Panc1 (cell line): ENCODE measurements around the gene G6PC3. TPM values are rescaled to one million over a fixed set of nuclear protein-coding genes. Genes with fewer than 3 reads are reported as not detected.

Source experiments
- ATAC-seq: fragments of 200-7000 bp; cut with Tn5 transposase; 2 replicates; pipeline ENCODE4 v1.9.1; 2020; ENCODE audit warnings: mild to moderate bottlenecking, moderate library complexity
- BruUV-seq: library from RNA; stranded (reverse); fragments of 400-500 nt; replicated peaks from 2 replicates; lab custom pipeline; 2021; lab: Mats Ljungman, UMichigan
- CTCF ChIA-PET: fragments of 300-600 bp; sonication (Branson Sonifier 250); formaldehyde crosslinking; loops from one replicate; lab custom pipeline; 2022; ENCODE audit warnings: antibody characterized with exemption; lab: Charles Lee
- POLR2A ChIA-PET: fragments of 300-600 bp; sonication (Branson Sonifier 250); formaldehyde crosslinking; loops from one replicate; lab custom pipeline; 2022; ENCODE audit warnings: antibody characterized with exemption; lab: Charles Lee
- DNase-seq: peaks from one replicate; pipeline ENCODE4 v3.0.0-alpha.2; 2010; ENCODE audit warnings: low read depth, low spot score
- H3K27ac ChIP-seq: 2 replicates; pipeline ENCODE4 v1.5.1; 2011; ENCODE audit warnings: mild to moderate bottlenecking, low read length, inconsistent platforms
- H3K27me3 ChIP-seq: fragments of 200-500 bp; sonication (Bioruptor generic); 2 replicates; pipeline ENCODE4 v1.6.0; 2014; ENCODE audit warnings: low read length, inconsistent platforms; ENCODE audit not compliant: control insufficient read depth, insufficient read depth
- H3K36me3 ChIP-seq: fragments of 200-500 bp; sonication (Bioruptor generic); 2 replicates; pipeline ENCODE4 v1.5.1; 2014; ENCODE audit warnings: inconsistent platforms, mild to moderate bottlenecking, low read length, moderate library complexity; ENCODE audit not compliant: control insufficient read depth, insufficient read depth
- H3K4me1 ChIP-seq: 2 replicates; pipeline ENCODE4 v1.5.1; 2011; ENCODE audit warnings: inconsistent platforms, mild to moderate bottlenecking, low read length, moderate library complexity; ENCODE audit not compliant: control insufficient read depth, insufficient read depth
- H3K4me3 ChIP-seq, 2 experiments: 2 replicates each; pipeline ENCODE4 v1.5.1; 2011 to 2012; ENCODE audit warnings: low read depth in 2 of 2, low read length in 2 of 2, mild to moderate bottlenecking in 2 of 2, inconsistent platforms in 1 of 2, moderate library complexity in 1 of 2
- H3K9me3 ChIP-seq: fragments of 200-500 bp; sonication (Bioruptor generic); 2 replicates; pipeline ENCODE4 v1.5.1; 2014; ENCODE audit warnings: low read depth, mild to moderate bottlenecking, inconsistent platforms, low read length, moderate library complexity; ENCODE audit not compliant: control insufficient read depth, insufficient read depth
- POLR2AphosphoS5 ChIP-seq: IDR thresholded peaks from 2 replicates; pipeline ENCODE4 v1.6.1; 2012; ENCODE audit warnings: mild to moderate bottlenecking, low read depth, low read length, moderate library complexity
- REST ChIP-seq, 2 experiments: IDR thresholded peaks; 2 replicates each; pipeline ENCODE4 v1.6.1; 2011 to 2012; ENCODE audit warnings: low read depth in 2 of 2, control low read depth in 1 of 2, low read length in 1 of 2, mild to moderate bottlenecking in 1 of 2, moderate library complexity in 1 of 2; ENCODE audit not compliant: insufficient read depth in 1 of 2
- SIN3A ChIP-seq: IDR thresholded peaks from 2 replicates; pipeline ENCODE4 v1.6.1; 2012; ENCODE audit warnings: low read depth, mild to moderate bottlenecking, low read length, moderate library complexity, borderline replicate concordance; ENCODE audit not compliant: insufficient read depth
- TCF7L2 ChIP-seq: IDR thresholded peaks from 2 replicates; pipeline ENCODE4 v1.6.1; 2011; ENCODE audit warnings: mild to moderate bottlenecking, low read depth, low read length, inconsistent platforms
- in situ Hi-C: cut with HindIII; loops from 2 replicates; pipeline ENCODE4 v1.10.0; 2016; ENCODE audit warnings: low sequenced_read_pairs, low pct_unique_long_range_greater_than_20kb
- intact Hi-C: fragments of 100-400 bp; cut with micrococcal nuclease; formaldehyde crosslinking; loops from one replicate; pipeline ENCODE4 v1.10.0; 2022; ENCODE audit not compliant: unreplicated experiment
- total RNA-seq: library from RNA; stranded (reverse); gene quantifications from one replicate; pipeline ENCODE4 v1.2.1, GENCODE V29; 2021; ENCODE audit not compliant: unreplicated experiment
- TF ChIP-seq, protein P1 (sequence below): fragments of 450-650 bp; IDR thresholded peaks from 2 replicates; pipeline ENCODE4 v1.5.1; 2017; ENCODE audit warnings: mild to moderate bottlenecking

G6PC3 gene
- total RNA-seq, 1 experiment from 2014 or later = 42.7 TPM

DNA sequence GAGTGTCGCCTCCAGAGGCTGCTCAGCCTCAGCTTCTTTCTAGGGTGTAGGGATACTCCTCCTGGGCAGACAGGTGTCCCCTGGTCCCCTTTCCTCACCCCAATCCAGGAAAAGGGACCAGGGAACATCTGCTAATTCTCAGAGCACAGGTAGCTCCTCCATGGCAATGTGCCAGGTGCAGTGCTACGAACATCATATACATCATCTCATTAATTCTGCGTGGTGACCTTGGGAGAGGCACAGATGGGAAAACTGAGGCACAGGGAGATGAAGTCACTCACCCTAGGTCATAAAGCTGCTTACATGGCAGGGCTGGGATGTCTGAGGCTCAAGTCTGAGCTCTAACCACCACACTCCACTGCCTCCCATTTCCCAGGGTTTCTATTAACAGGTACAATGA lies 41.2 kb downstream of the G6PC3 start:
- H3K9me3 ChIP-seq = no peaks in the 10 kb centered on the region
- no TSS peak for BruUV-seq
- no peak for ATAC-seq
- no peak for DNase-seq
- in situ Hi-C loops (no loop called here), intact Hi-C loops (no loop called here)
- no peak overlapping the region for H3K4me3 ChIP-seq
- peaks cover 28% of the 10 kb centered on the region for H3K4me1 ChIP-seq
- no peak overlapping the region for H3K27ac ChIP-seq
- H3K36me3 ChIP-seq = no peaks in the 10 kb centered on the region
- CTCF ChIA-PET = interaction anchor here (0.5 to 1.4 kb wide), 2 partner anchors 38 to 57 kb away, joined by 3 to 4 read pairs; no protein-coding TSS in a partner anchor
- H3K27me3 ChIP-seq = no peaks in the 10 kb centered on the region
- TF ChIP-seq SIN3A (no peak), REST (IDR thresholded peaks at IDR 0.05; ENCODE audit: insufficient read depth in 1 of 2, low read depth in 2 of 2, low read length in 1 of 2) (no peak), POLR2AphosphoS5 (no peak), TCF7L2 (no peak)
- TF ChIP-seq, protein P1, sequence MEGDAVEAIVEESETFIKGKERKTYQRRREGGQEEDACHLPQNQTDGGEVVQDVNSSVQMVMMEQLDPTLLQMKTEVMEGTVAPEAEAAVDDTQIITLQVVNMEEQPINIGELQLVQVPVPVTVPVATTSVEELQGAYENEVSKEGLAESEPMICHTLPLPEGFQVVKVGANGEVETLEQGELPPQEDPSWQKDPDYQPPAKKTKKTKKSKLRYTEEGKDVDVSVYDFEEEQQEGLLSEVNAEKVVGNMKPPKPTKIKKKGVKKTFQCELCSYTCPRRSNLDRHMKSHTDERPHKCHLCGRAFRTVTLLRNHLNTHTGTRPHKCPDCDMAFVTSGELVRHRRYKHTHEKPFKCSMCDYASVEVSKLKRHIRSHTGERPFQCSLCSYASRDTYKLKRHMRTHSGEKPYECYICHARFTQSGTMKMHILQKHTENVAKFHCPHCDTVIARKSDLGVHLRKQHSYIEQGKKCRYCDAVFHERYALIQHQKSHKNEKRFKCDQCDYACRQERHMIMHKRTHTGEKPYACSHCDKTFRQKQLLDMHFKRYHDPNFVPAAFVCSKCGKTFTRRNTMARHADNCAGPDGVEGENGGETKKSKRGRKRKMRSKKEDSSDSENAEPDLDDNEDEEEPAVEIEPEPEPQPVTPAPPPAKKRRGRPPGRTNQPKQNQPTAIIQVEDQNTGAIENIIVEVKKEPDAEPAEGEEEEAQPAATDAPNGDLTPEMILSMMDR = no peak
- POLR2A ChIA-PET = interaction anchor here (0.6 kb wide), 1 partner anchor 18 kb away, joined by 5 read pairs; no protein-coding TSS in a partner anchor

DNA sequence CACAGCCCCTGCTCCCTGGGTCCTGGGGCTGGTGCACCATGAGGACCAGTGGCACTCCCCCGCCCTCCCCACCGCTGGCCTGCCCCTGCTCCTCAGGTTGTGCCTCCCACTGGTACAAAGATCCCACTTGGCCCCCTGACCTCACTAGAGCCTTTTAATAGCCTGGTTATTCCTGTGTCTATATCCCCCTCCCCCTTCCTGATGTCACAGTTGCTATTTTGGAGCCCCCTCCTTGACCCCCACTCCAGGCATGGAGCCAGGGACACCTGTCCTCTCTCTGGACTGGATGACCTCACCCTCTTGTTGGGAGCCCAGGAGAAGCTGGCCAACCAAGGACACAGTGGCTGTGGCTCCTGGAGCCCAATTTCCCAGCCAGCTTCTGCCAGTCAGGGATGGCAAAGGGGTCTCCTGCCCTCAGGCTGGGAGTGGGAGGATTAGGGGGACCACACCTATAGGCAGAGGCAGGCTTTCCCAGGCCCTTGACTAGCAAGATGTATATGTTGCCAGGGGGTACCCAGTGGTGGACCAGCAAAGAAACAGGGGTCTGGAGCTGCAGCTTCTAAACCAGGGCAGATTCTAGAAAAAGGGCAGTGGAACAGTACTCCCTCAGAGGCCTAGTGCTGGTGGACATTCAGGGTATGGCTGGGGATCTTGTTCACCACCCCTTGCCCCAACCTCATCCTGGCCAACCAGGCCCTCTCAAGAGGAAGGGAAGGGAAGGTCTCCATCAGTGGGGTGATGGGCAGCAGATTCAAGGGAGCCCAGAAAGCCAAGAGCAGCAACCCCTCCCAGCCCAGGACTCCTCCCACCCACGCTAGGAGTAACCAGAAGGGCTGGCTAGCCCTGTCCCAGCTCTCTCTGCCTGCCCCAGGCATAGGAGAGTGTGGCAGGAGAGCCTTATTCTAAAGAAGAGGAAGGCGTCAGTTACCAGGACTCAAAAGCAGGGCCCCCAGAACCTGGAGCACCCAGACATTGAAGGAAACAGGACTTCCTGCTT lies 42.0 kb downstream of the G6PC3 start:
- in situ Hi-C loops = no loop called here
- no peak overlapping the region for H3K27ac ChIP-seq

More for the DNA sequence above, 42.0 kb downstream of the G6PC3 start:
- ATAC-seq (no peak), DNase-seq (no peak)
- H3K27me3 ChIP-seq = no peaks in the 10 kb centered on the region
- no TSS peak for BruUV-seq
- H3K9me3 ChIP-seq = no peaks in the 10 kb centered on the region
- TF ChIP-seq, protein P1 = no peak
- TF ChIP-seq TCF7L2 (no peak), REST (IDR thresholded peaks at IDR 0.05; ENCODE audit: insufficient read depth in 1 of 2, low read depth in 2 of 2, low read length in 1 of 2) (no peak), POLR2AphosphoS5 (no peak), SIN3A (no peak)
- CTCF ChIA-PET = interaction anchor here (0.5 to 0.7 kb wide), 4 partner anchors 27 to 63 kb away, joined by 4 to 15 read pairs (median 4); no protein-coding TSS in a partner anchor
- H3K4me1 ChIP-seq = peaks cover 28% of the 10 kb centered on the region
- intact Hi-C loops = no loop called here
- H3K36me3 ChIP-seq = no peaks in the 10 kb centered on the region
- H3K4me3 ChIP-seq = no peak overlapping the region
- POLR2A ChIA-PET = no interaction called here
